Esophagus muscularis mucosa (tissue), 3 donors: ENCODE measurements around the gene RYR1.

Source experiments
- POLR2A ChIP-seq: fragments of 450-650 bp; IDR thresholded peaks from one replicate; pipeline ENCODE4 v1.6.1; 2017; ENCODE audit warnings: antibody characterized with exemption, moderate library complexity, mild to moderate bottlenecking, low read depth
- POLR2AphosphoS5 ChIP-seq, 2 donors: sonication (generic); formaldehyde crosslinking; IDR thresholded peaks; one replicate each; pipeline ENCODE4 v1.6.1; 2017; ENCODE audit warnings: antibody characterized with exemption in 2 of 2
- TF ChIP-seq, protein P1 (sequence below), 3 experiments: fragments of 200-600 bp in 2 of 3; fragments of 450-650 bp in 1 of 3; sonication (generic) in 2 of 3; IDR thresholded peaks; one replicate each; pipeline ENCODE4 v1.5.1; 2017 to 2019; ENCODE audit warnings: antibody characterized with exemption in 3 of 3, mild to moderate bottlenecking in 2 of 3, moderate library complexity in 1 of 3

DNA sequence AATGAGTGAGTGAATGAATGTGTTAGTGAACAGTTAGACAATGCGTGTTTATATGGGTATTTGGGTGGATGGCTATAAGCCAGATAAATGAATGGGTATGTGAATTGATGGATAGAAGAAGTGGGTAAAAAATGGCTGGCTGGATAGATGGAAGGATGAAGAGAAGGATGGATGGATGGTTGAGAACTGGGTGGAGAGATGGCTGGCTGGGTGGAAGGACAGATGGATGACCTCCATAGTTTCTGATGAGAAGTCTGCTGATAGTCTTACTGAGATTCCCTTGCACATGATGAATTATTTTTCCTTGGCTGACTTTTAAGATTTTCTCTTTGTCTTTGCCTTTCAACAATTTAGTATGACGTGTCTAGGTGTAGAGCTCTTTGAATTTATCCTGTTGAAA is 57.4 kb downstream of the RYR1 start:
- TF ChIP-seq, protein P1, sequence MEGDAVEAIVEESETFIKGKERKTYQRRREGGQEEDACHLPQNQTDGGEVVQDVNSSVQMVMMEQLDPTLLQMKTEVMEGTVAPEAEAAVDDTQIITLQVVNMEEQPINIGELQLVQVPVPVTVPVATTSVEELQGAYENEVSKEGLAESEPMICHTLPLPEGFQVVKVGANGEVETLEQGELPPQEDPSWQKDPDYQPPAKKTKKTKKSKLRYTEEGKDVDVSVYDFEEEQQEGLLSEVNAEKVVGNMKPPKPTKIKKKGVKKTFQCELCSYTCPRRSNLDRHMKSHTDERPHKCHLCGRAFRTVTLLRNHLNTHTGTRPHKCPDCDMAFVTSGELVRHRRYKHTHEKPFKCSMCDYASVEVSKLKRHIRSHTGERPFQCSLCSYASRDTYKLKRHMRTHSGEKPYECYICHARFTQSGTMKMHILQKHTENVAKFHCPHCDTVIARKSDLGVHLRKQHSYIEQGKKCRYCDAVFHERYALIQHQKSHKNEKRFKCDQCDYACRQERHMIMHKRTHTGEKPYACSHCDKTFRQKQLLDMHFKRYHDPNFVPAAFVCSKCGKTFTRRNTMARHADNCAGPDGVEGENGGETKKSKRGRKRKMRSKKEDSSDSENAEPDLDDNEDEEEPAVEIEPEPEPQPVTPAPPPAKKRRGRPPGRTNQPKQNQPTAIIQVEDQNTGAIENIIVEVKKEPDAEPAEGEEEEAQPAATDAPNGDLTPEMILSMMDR (IDR thresholded peaks at IDR 0.05), result no peak
- TF ChIP-seq POLR2A, result no peak
- no peak for TF ChIP-seq POLR2AphosphoS5 (IDR thresholded peaks at IDR 0.05)
